Measurements from ENCODE around the gene ALDH5A1. TPM values are rescaled to one million over a fixed set of nuclear protein-coding genes. Genes with fewer than 3 reads are reported as not detected.

The ALDH5A1 gene
- 13.8 TPM for total RNA-seq
- long read RNA-seq, full-length matches to known transcripts: 14 of 28 reads
- long read RNA-seq, partial matches to known transcripts: 7 of 28 reads
- long read RNA-seq, other reads (novel, unspliced or antisense): 7 of 28 reads

GRCh38 chr6:24494821-24495795, at the start of gene ALDH5A1:
Gene ALDH5A1, plus strand, starts transcription at chr6:24494969. Its CDS starts 28 bp downstream, at chr6:24494997.
- intact Hi-C loops (cut with DNase I): no loop called here

GRCh38 chr6:24445704-24446103, 49.1 kb upstream of the ALDH5A1 start:
- no peak overlapping the region for H3K27ac ChIP-seq
- no peak overlapping the region for H3K4me3 ChIP-seq
- no peak for ATAC-seq
- TF ChIP-seq CTCF (IDR thresholded peaks at IDR 0.05): no peak
- H3K4me1 ChIP-seq: no peaks in the 10 kb centered on the region
- DNase-seq: no peak
- H3K9me3 ChIP-seq: no peaks in the 10 kb centered on the region
- intact Hi-C loops (cut with DNase I): no loop called here
- no peaks in the 10 kb centered on the region for H3K27me3 ChIP-seq (ENCODE audit: low read depth)
- H3K36me3 ChIP-seq: no peaks in the 10 kb centered on the region

More at GRCh38 chr6:24494821-24495795, at the start of gene ALDH5A1:
- H3K4me1 ChIP-seq: peaks cover 13% of the 10 kb centered on the region
- H3K4me3 ChIP-seq: peak within 1 kb of the TSS; percentile 71
- TF ChIP-seq CTCF (IDR thresholded peaks at IDR 0.05): peak; percentile 26
- peak within 1 kb of the TSS; percentile 84 for H3K27ac ChIP-seq
- no peaks in the 10 kb centered on the region for H3K9me3 ChIP-seq
- no peaks in the 10 kb centered on the region for H3K36me3 ChIP-seq
- DNase-seq (peak; percentile 84), ATAC-seq (peak; percentile 89 to 93)
- H3K27me3 ChIP-seq (ENCODE audit: low read depth): no peaks in the 10 kb centered on the region

GRCh38 chr6:24446670-24447069, 48.1 kb upstream of the ALDH5A1 start:
- DNase-seq: no peak
- intact Hi-C loops (cut with DNase I): no loop called here
- no peak for TF ChIP-seq CTCF (IDR thresholded peaks at IDR 0.05)
- H3K36me3 ChIP-seq: no peaks in the 10 kb centered on the region
- no peaks in the 10 kb centered on the region for H3K9me3 ChIP-seq
- H3K4me1 ChIP-seq: no peaks in the 10 kb centered on the region
- ATAC-seq: no peak
- H3K27me3 ChIP-seq (ENCODE audit: low read depth): no peaks in the 10 kb centered on the region
- no peak overlapping the region for H3K27ac ChIP-seq
- no peak overlapping the region for H3K4me3 ChIP-seq

- no peak overlapping the region for H3K4me3 ChIP-seq
- no peaks in the 10 kb centered on the region for H3K4me1 ChIP-seq
- TF ChIP-seq CTCF (IDR thresholded peaks at IDR 0.05): no peak
- no peaks in the 10 kb centered on the region for H3K27me3 ChIP-seq (ENCODE audit: low read depth)
- H3K9me3 ChIP-seq: no peaks in the 10 kb centered on the region
- DNase-seq (no peak), ATAC-seq (no peak)
- no peaks in the 10 kb centered on the region for H3K36me3 ChIP-seq
- intact Hi-C loops (cut with DNase I): no loop called here
- H3K27ac ChIP-seq: no peak overlapping the region
These were observed 46.4 kb upstream of the ALDH5A1 start for GRCh38 chr6:24448396-24448795.

- Histone ChIP-seq H3K36me3 (no peaks in the 10 kb centered on the region), H3K27ac (no peak overlapping the region), H3K4me1 (no peaks in the 10 kb centered on the region), H3K27me3 (ENCODE audit: low read depth) (no peaks in the 10 kb centered on the region), H3K9me3 (no peaks in the 10 kb centered on the region), H3K4me3 (no peak overlapping the region)
- TF ChIP-seq CTCF (IDR thresholded peaks at IDR 0.05): no peak
- intact Hi-C loops (cut with DNase I): no loop called here
- no peak for ATAC-seq
- no peak for DNase-seq
These were observed 45.8 kb upstream of the ALDH5A1 start for GRCh38 chr6:24448828-24449525.
